Keratinocyte (primary cell): ENCODE measurements around the gene TMPRSS11F. TPM values are rescaled to one million over a fixed set of nuclear protein-coding genes. Genes with fewer than 3 reads are reported as not detected.

ENCODE experiments used
- DNase-seq: peaks from one replicate; pipeline ENCODE4 v3.0.0-alpha.2; 2011; ENCODE audit warnings: low read depth, missing footprints, low spot score
- FAIRE-seq: peaks from 2 replicates; lab custom pipeline; 2011; peaks lifted over from hg19 to GRCh38; lab: Jason Lieb, UNC
- H2AFZ ChIP-seq: 2 replicates; pipeline ENCODE4 v1.6.0; 2012; ENCODE audit warnings: low read length, control low read depth, inconsistent platforms; ENCODE audit not compliant: control insufficient read depth
- H3K27ac ChIP-seq: 2 replicates; pipeline ENCODE4 v1.5.1; 2011; ENCODE audit warnings: low read length; ENCODE audit not compliant: control insufficient read depth, insufficient read depth
- H3K27me3 ChIP-seq: 3 replicates; pipeline ENCODE4 v1.6.0; 2011; ENCODE audit warnings: low read length; ENCODE audit not compliant: control insufficient read depth, insufficient read depth; ENCODE audit errors: extremely low read depth
- H3K36me3 ChIP-seq, 2 experiments: 2 replicates in 1 of 2; 3 replicates in 1 of 2; pipeline ENCODE4 v1.5.1; 2011; ENCODE audit warnings: low read length in 2 of 2, mild to moderate bottlenecking in 1 of 2; ENCODE audit not compliant: control insufficient read depth in 2 of 2, insufficient read depth in 2 of 2; ENCODE audit errors: extremely low read depth in 1 of 2
- H3K4me1 ChIP-seq: 3 replicates; pipeline ENCODE4 v1.5.1; 2011; ENCODE audit warnings: low read length; ENCODE audit not compliant: control insufficient read depth, insufficient read depth; ENCODE audit errors: extremely low read depth
- H3K4me2 ChIP-seq: 3 replicates; pipeline ENCODE4 v1.6.0; 2011; ENCODE audit warnings: low read depth, low read length; ENCODE audit not compliant: control insufficient read depth, insufficient read depth; ENCODE audit errors: extremely low read depth
- H3K4me3 ChIP-seq, 3 experiments: fragments of 200-600 bp in 1 of 3; sonication (generic) in 1 of 3; 2 replicates in 2 of 3; 3 replicates in 1 of 3; pipeline ENCODE4 v1.5.1; 2011 to 2016; ENCODE audit warnings: low read length in 3 of 3, mild to moderate bottlenecking in 3 of 3, control low read depth in 2 of 3, inconsistent platforms in 1 of 3, low read depth in 1 of 3, mixed read lengths in 1 of 3, mixed run types in 1 of 3, moderate library complexity in 1 of 3; ENCODE audit not compliant: control insufficient read depth in 2 of 3, insufficient read depth in 2 of 3; ENCODE audit errors: extremely low read depth in 1 of 3
- H3K79me2 ChIP-seq: 2 replicates; pipeline ENCODE4 v1.6.0; 2012; ENCODE audit warnings: low read length; ENCODE audit not compliant: control insufficient read depth, insufficient read depth
- H3K9ac ChIP-seq: 3 replicates; pipeline ENCODE4 v1.6.0; 2011; ENCODE audit warnings: low read length; ENCODE audit not compliant: control insufficient read depth, insufficient read depth; ENCODE audit errors: extremely low read depth
- H3K9me1 ChIP-seq: 3 replicates; pipeline ENCODE4 v1.6.0; 2011; ENCODE audit warnings: low read length; ENCODE audit not compliant: control insufficient read depth, insufficient read depth; ENCODE audit errors: extremely low read depth
- H3K9me3 ChIP-seq: 2 replicates; pipeline ENCODE4 v1.5.1; 2012; ENCODE audit warnings: low read depth, low read length; ENCODE audit not compliant: control insufficient read depth
- H4K20me1 ChIP-seq: 3 replicates; pipeline ENCODE4 v1.6.0; 2011; ENCODE audit warnings: low read length; ENCODE audit not compliant: control insufficient read depth, insufficient read depth; ENCODE audit errors: extremely low read depth
- CTCF ChIP-seq, 3 experiments: IDR thresholded peaks in 1 of 3; conservative IDR thresholded peaks in 1 of 3; optimal IDR thresholded peaks in 1 of 3; 2 replicates in 2 of 3; 3 replicates in 1 of 3; pipeline versions ENCODE3 to v1.5.1; 2011; ENCODE audit warnings: low read length in 3 of 3, mild to moderate bottlenecking in 3 of 3, moderate library complexity in 2 of 3, control low read depth in 1 of 3, inconsistent platforms in 1 of 3; ENCODE audit not compliant: insufficient read depth in 2 of 3; ENCODE audit errors: extremely low read depth in 1 of 3
- EZH2 ChIP-seq: IDR thresholded peaks from one replicate; pipeline ENCODE4 v1.6.1; 2012; ENCODE audit warnings: inconsistent platforms, mild to moderate bottlenecking, low read length, moderate library complexity
- dilution Hi-C: fragments of 300-500 bp; cut with MboI; formaldehyde crosslinking; loops from one replicate; pipeline ENCODE4 v1.7.0; 2020; ENCODE audit warnings: low sequenced_read_pairs; ENCODE audit not compliant: extremely low pct_ligation_motif_present
- polyA plus RNA-seq, 5 experiments: library from polyadenylated mRNA; depleted of rRNA in 3 of 5; stranded (reverse) in 3 of 5; stranded (forward) in 1 of 5; unstranded in 1 of 5; fragments of >200 nt; gene quantifications; 1 replicate in 1 of 5; 2 replicates in 3 of 5; 3 replicates in 1 of 5; pipeline versions ENCODE4 v1.2.1 to v1.2.3, GENCODE V29; 2011 to 2012; ENCODE audit warnings: missing spikeins in 2 of 5, low read depth in 1 of 5, low replicate concordance in 1 of 5

TMPRSS11F gene
- polyA plus RNA-seq, 1 donor (not counting 4 experiments of a cell fraction or from before 2014, with no cell fraction given) = 1.2 TPM

DNA sequence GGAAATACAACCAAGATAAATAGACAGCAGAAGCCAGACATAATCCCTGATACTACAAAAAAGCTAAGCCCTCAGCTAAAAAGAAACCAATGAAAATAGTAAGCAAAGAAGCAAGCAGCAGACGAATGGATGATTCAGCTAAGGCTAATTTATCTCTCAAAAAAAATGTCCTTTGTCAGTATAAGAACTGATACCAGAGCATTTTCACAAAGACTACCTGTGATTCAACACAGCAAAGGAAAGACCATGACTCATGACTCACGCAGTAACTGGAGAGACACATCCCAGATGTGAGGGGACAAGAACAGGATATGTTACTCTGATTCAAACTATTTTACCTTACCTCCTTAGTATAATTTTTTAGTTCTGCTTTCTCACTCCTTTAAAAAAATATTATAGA, 22.7 kb upstream of the TMPRSS11F start:
- Histone ChIP-seq H3K9me1 (no peaks in the 10 kb centered on the region), H3K9ac (no peak overlapping the region), H4K20me1 (no peaks in the 10 kb centered on the region), H3K36me3 (no peaks in the 10 kb centered on the region), H3K4me2 (peak overlapping the region; percentile 63), H3K9me3 (no peaks in the 10 kb centered on the region), H3K4me1 (peaks cover 13% of the 10 kb centered on the region), H3K4me3 (no peak overlapping the region), H3K27ac (peak overlapping the region; percentile 74), H3K79me2 (no peaks in the 10 kb centered on the region), H3K27me3 (no peaks in the 10 kb centered on the region), H2AFZ (peak overlapping the region; percentile 79)
- dilution Hi-C loops = no loop called here
- no peak for TF ChIP-seq EZH2
- TF ChIP-seq CTCF (optimal IDR thresholded peaks at IDR 0.05 in 1 of 3, IDR thresholded peaks at IDR 0.05 in 1 of 3, conservative IDR thresholded peaks at IDR 0.05 in 1 of 3; ENCODE audit: extremely low read depth in 1 of 3, insufficient read depth in 2 of 3, low read length in 3 of 3) = no peak
- peak; percentile 82 for FAIRE-seq
- peak; percentile 55 for DNase-seq

DNA sequence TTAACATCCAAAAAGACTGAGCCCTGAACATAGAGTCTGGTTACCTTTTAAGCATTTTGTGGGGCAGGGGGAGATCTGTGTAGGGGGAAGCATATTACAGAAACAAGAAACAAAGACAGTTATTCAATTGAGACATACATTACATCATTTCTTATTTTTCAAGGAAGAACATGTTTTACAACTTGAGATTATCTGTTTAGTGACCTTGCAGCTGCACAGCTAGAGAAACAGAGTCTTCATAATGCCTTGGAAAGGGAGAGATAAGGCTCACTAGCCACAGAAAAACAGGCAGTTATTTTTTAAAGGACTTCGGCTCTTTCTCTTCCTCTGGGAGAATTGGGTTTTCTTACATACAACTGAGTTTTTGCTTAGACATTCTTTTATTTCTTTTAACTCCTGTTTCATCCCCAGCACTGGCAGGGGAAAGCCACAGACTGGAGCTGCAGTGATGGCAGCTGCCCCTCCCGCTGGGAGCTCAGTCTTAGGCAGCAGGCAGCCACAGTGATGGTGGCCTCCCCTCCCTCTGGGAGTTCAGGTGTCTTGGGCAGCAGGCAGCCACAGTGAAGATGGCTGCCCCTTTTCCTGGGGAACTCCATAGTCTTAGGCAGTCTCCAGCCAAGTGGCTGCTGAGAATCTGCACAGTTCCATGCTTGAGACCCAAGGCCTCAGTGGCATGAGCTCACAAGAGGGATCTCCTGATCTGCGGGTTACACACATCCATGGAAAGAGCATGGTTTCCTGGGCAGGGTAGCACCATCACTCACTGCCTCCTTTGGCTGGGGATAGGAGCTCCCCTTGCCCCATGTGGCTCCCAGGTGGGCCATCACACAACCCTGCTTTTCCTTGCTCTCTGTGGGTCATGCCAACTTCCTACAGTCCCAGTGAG, 19.4 kb upstream of the TMPRSS11F start:
- no peaks in the 10 kb centered on the region for H3K36me3 ChIP-seq
- no peak for DNase-seq
- no peak overlapping the region for H3K4me2 ChIP-seq
- no peak for FAIRE-seq
- H3K79me2 ChIP-seq = no peaks in the 10 kb centered on the region
- dilution Hi-C loops = no loop called here
- H3K9ac ChIP-seq = no peak overlapping the region
- H3K4me3 ChIP-seq = no peak overlapping the region
- H3K27ac ChIP-seq = no peak overlapping the region
- H3K9me1 ChIP-seq = no peaks in the 10 kb centered on the region
- no peak overlapping the region for H2AFZ ChIP-seq
- no peaks in the 10 kb centered on the region for H3K27me3 ChIP-seq
- TF ChIP-seq CTCF (optimal IDR thresholded peaks at IDR 0.05 in 1 of 3, IDR thresholded peaks at IDR 0.05 in 1 of 3, conservative IDR thresholded peaks at IDR 0.05 in 1 of 3; ENCODE audit: extremely low read depth in 1 of 3, insufficient read depth in 2 of 3, low read length in 3 of 3) = no peak
- no peak for TF ChIP-seq EZH2
- H3K4me1 ChIP-seq = peaks cover 13% of the 10 kb centered on the region
- H3K9me3 ChIP-seq = no peaks in the 10 kb centered on the region
- no peaks in the 10 kb centered on the region for H4K20me1 ChIP-seq
